ENCODE data around the gene CACNA1C.

DNA sequence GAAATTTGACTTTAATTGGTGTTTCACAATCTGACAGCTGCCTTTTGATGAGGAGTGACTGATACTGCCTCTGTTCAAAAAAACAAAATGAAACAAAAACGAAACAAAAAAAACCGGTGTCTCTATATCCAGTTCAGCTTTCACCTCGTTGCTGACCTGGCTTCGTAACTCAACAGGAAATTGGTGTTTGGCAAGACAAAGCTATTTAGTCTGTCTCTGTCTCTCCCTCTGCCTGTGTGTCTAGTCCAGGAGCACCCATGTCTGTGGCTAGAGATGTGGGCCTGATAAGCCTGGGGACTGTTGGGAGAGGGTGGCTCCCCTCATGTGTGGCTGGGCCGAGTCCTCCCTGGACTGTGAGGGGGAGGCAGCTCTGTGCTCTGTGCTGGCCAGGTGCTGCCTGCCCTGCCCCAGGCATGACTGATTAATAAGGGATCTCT lies 11.3 kb downstream of the CACNA1C start:
- TF ChIP-seq POLR2A (IDR thresholded peaks at IDR 0.05) (no peak), CTCF (IDR thresholded peaks at IDR 0.05) (no peak)

Measured in suprapubic skin (tissue), 3 donors.